Endometrium (tissue), 2 donors: Measurements from ENCODE around the gene ATP11A.
"Not testable (repeated sequence)": the region's sequence is repeated elsewhere in the genome, so short reads cannot be mapped to it uniquely, and the experiment has no call there.

ENCODE experiments used
- FAIRE-seq: peaks from 2 replicates; lab custom pipeline; 2012; peaks lifted over from hg19 to GRCh38; lab: Jason Lieb, UNC
- donor health status: control.
- donor health status: control.

Gene ATP11A

GRCh38 chr13:112776354-112776753 lies 86.5 kb downstream of the ATP11A start:
- FAIRE-seq: no peak

- no peak for FAIRE-seq
These were observed 87.1 kb downstream of the ATP11A start for GRCh38 chr13:112776971-112777370.

GRCh38 chr13:112777637-112778406 lies 88.0 kb downstream of the ATP11A start:
- FAIRE-seq: no peak

- no peak for FAIRE-seq
These were observed 90.2 kb downstream of the ATP11A start for GRCh38 chr13:112779856-112780604.

- FAIRE-seq: no peak
These were observed 91.4 kb downstream of the ATP11A start for GRCh38 chr13:112781287-112781686.

- no peak for FAIRE-seq
These were observed 92.1 kb downstream of the ATP11A start for GRCh38 chr13:112781881-112782361.

- FAIRE-seq: no peak
These were observed 92.7 kb downstream of the ATP11A start for GRCh38 chr13:112782429-112783010.

- peak; percentile 21 for FAIRE-seq
These were observed 93.5 kb downstream of the ATP11A start for GRCh38 chr13:112783135-112783977.

GRCh38 chr13:112783978-112784371 lies 94.1 kb downstream of the ATP11A start:
- no peak for FAIRE-seq

- FAIRE-seq: no peak
These were observed 95.1 kb downstream of the ATP11A start for GRCh38 chr13:112784811-112785482.

- FAIRE-seq: no peak
These were observed 95.6 kb downstream of the ATP11A start for GRCh38 chr13:112785483-112785856.

GRCh38 chr13:112786810-112787209 lies 97.0 kb downstream of the ATP11A start:
- not testable (repeated sequence) for FAIRE-seq

- peak; percentile 31 for FAIRE-seq
These were observed 101.2 kb downstream of the ATP11A start for GRCh38 chr13:112790735-112791641.

- no peak for FAIRE-seq
These were observed 102.0 kb downstream of the ATP11A start for GRCh38 chr13:112791663-112792440.

GRCh38 chr13:112792511-112792910 lies 102.7 kb downstream of the ATP11A start:
- FAIRE-seq: no peak

- no peak for FAIRE-seq
These were observed 104.0 kb downstream of the ATP11A start for GRCh38 chr13:112793545-112794445.

- FAIRE-seq: no peak
These were observed 105.4 kb downstream of the ATP11A start for GRCh38 chr13:112795277-112795676.

GRCh38 chr13:112796190-112796915 lies 106.5 kb downstream of the ATP11A start:
- no peak for FAIRE-seq
